GM12892 (cell line): ENCODE measurements around the gene CYP1A2.

ENCODE experiments used
- POLR2A ChIP-seq: IDR thresholded peaks from 2 replicates; pipeline ENCODE4 v1.6.1; 2011; ENCODE audit warnings: low read depth, low read length, control low read depth
- POLR2AphosphoS5 ChIP-seq: IDR thresholded peaks from 2 replicates; pipeline ENCODE4 v1.6.1; 2011; ENCODE audit warnings: low read depth, low read length, control low read depth
- TAF1 ChIP-seq: IDR thresholded peaks from 2 replicates; pipeline ENCODE4 v1.6.1; 2011; ENCODE audit warnings: low read depth, mild to moderate bottlenecking, control low read depth, low read length, borderline replicate concordance

- TF ChIP-seq POLR2A: no peak
- no peak for TF ChIP-seq POLR2AphosphoS5
- TF ChIP-seq TAF1: no peak
Observed at GRCh38 chr15:74742422-74742821, 6.2 kb upstream of the CYP1A2 start.
